Endothelial cell of umbilical vein (primary cell): ENCODE results near the gene TRIM23. TPM values are rescaled to one million over a fixed set of nuclear protein-coding genes. Genes with fewer than 3 reads are reported as not detected.

Experiments
- BruUV-seq: library from RNA; stranded (reverse); fragments of 400-500 nt; replicated peaks from 2 replicates; lab custom pipeline; 2021; lab: Mats Ljungman, UMichigan
- CTCF ChIA-PET: fragments of 300-600, 350-600 bp; sonication (Branson Sonifier 250); formaldehyde crosslinking; loops from one replicate; lab custom pipeline; 2021; ENCODE audit warnings: antibody characterized with exemption, inconsistent platforms; lab: Charles Lee
- POLR2A ChIA-PET: fragments of 300-600, 350-600 bp; sonication (Branson Sonifier 250); formaldehyde crosslinking; loops from one replicate; lab custom pipeline; 2021; ENCODE audit warnings: antibody characterized with exemption, inconsistent platforms; lab: Charles Lee
- DNase-seq: peaks from one replicate; pipeline ENCODE4 v3.0.0-alpha.2; 2011; ENCODE audit warnings: low read depth, low spot score
- FAIRE-seq: peaks from 2 replicates; lab custom pipeline; 2011; peaks lifted over from hg19 to GRCh38; lab: Jason Lieb, UNC
- H2AFZ ChIP-seq: 2 replicates; pipeline ENCODE4 v1.6.0; 2012; ENCODE audit warnings: low read depth, low read length, control low read depth, inconsistent platforms
- H3K27ac ChIP-seq: 2 replicates; pipeline ENCODE4 v1.5.1; 2011; ENCODE audit warnings: low read depth, mild to moderate bottlenecking, control low read depth, low read length, moderate library complexity; ENCODE audit not compliant: insufficient read depth
- H3K27me3 ChIP-seq, 2 experiments: 2 replicates each; pipeline versions ENCODE4 v1.6.0 to v1.6.1; 2011; ENCODE audit warnings: low read length in 2 of 2, mixed read lengths in 1 of 2; ENCODE audit not compliant: control insufficient read depth in 2 of 2, insufficient read depth in 2 of 2
- H3K36me3 ChIP-seq, 2 experiments: 2 replicates in 1 of 2; 3 replicates in 1 of 2; pipeline ENCODE4 v1.5.1; 2011; ENCODE audit warnings: low read length in 2 of 2, mild to moderate bottlenecking in 1 of 2, moderate library complexity in 1 of 2; ENCODE audit not compliant: control insufficient read depth in 2 of 2, insufficient read depth in 2 of 2; ENCODE audit errors: extremely low read depth in 1 of 2
- H3K4me1 ChIP-seq: 3 replicates; pipeline ENCODE4 v1.5.1; 2011; ENCODE audit warnings: mild to moderate bottlenecking, low read length; ENCODE audit not compliant: control insufficient read depth, insufficient read depth; ENCODE audit errors: extremely low read depth
- H3K4me2 ChIP-seq: 2 replicates; pipeline ENCODE4 v1.6.1; 2011; ENCODE audit warnings: low read length, control low read depth, mixed read lengths; ENCODE audit not compliant: insufficient read depth
- H3K4me3 ChIP-seq, 3 experiments: fragments of 200-600 bp in 1 of 3; sonication (generic), shearing (Covaris generic) in 1 of 3; replicated peaks in 1 of 3; 2 replicates each; pipeline ENCODE4 v1.5.1; 2011 to 2016; ENCODE audit warnings: control low read depth in 3 of 3, low read length in 3 of 3, mild to moderate bottlenecking in 2 of 3, inconsistent platforms in 1 of 3, low read depth in 1 of 3, moderate library complexity in 1 of 3; ENCODE audit not compliant: insufficient read depth in 1 of 3
- H3K79me2 ChIP-seq: 2 replicates; pipeline ENCODE4 v1.6.0; 2012; ENCODE audit warnings: low read length, inconsistent platforms; ENCODE audit not compliant: control insufficient read depth, insufficient read depth
- H3K9ac ChIP-seq: replicated peaks from 2 replicates; pipeline ENCODE3; 2011; ENCODE audit warnings: low read length, control low read depth; ENCODE audit not compliant: insufficient read depth; ENCODE audit errors: extremely low read depth
- H3K9me1 ChIP-seq: replicated peaks from 3 replicates; pipeline ENCODE4 v1.6.0; 2011; ENCODE audit warnings: mild to moderate bottlenecking, low read length; ENCODE audit not compliant: control insufficient read depth, insufficient read depth; ENCODE audit errors: extremely low read depth
- H3K9me3 ChIP-seq: replicated peaks from 2 replicates; pipeline ENCODE4 v1.5.1; 2012; ENCODE audit warnings: low read length, inconsistent platforms; ENCODE audit not compliant: control insufficient read depth, insufficient read depth
- H4K20me1 ChIP-seq: replicated peaks from 2 replicates; pipeline ENCODE3; 2011; ENCODE audit warnings: mild to moderate bottlenecking, low read length; ENCODE audit not compliant: control insufficient read depth, insufficient read depth; ENCODE audit errors: extremely low read depth
- EZH2 ChIP-seq: IDR thresholded peaks from 2 replicates; pipeline ENCODE4 v1.6.1; 2012; ENCODE audit warnings: borderline replicate concordance, low read depth, mild to moderate bottlenecking, moderate library complexity, low read length, inconsistent platforms; ENCODE audit not compliant: severe bottlenecking
- FOS ChIP-seq: IDR thresholded peaks from 2 replicates; pipeline ENCODE4 v1.6.1; 2011; ENCODE audit warnings: mild to moderate bottlenecking, low read length, moderate library complexity, borderline replicate concordance; ENCODE audit not compliant: insufficient read depth
- GATA2 ChIP-seq: IDR thresholded peaks from 2 replicates; pipeline ENCODE4 v1.7.0; 2011; ENCODE audit warnings: low read depth, mild to moderate bottlenecking, moderate library complexity, mixed read lengths, low read length; ENCODE audit not compliant: insufficient read length, insufficient read depth
- JUN ChIP-seq: IDR thresholded peaks from 2 replicates; pipeline ENCODE4 v1.6.1; 2011; ENCODE audit warnings: borderline replicate concordance, low read depth; ENCODE audit not compliant: insufficient read length, insufficient read depth
- MYC ChIP-seq: IDR thresholded peaks from one replicate; pipeline ENCODE4 v1.6.1; 2011; ENCODE audit warnings: mild to moderate bottlenecking, low read depth, low read length
- POLR2A ChIP-seq: IDR thresholded peaks from 2 replicates; pipeline ENCODE4 v1.6.1; 2012; ENCODE audit warnings: low read depth, mild to moderate bottlenecking, control low read depth, low read length
- POLR2AphosphoS5 ChIP-seq: IDR thresholded peaks from 2 replicates; pipeline ENCODE4 v1.6.1; 2012; ENCODE audit warnings: low read depth, mild to moderate bottlenecking, control low read depth, low read length, moderate library complexity; ENCODE audit not compliant: insufficient read depth
- dilution Hi-C: fragments of 300-500 bp; cut with MboI; formaldehyde crosslinking; loops from one replicate; pipeline ENCODE4 v1.15.0; 2019; ENCODE audit warnings: low sequenced_read_pairs; ENCODE audit not compliant: extremely low pct_ligation_motif_present
- intact Hi-C: fragments of 100-400 bp; cut with micrococcal nuclease; formaldehyde crosslinking; loops from one replicate; pipeline ENCODE4 v1.10.0; 2022
- polyA plus RNA-seq, 4 experiments: library from polyadenylated mRNA; depleted of rRNA in 3 of 4; stranded (reverse) in 3 of 4; unstranded in 1 of 4; fragments of >200 nt; gene quantifications; 2 replicates each; pipeline versions ENCODE4 v1.2.1 to v1.2.3, GENCODE V29; 2011 to 2012; ENCODE audit warnings: missing spikeins in 1 of 4
- small RNA-seq: library from RNA; depleted of rRNA; stranded (forward); fragments of <200 nt; gene quantifications from one replicate; pipeline ENCODE3, GENCODE V24; 2012; ENCODE audit warnings: low replicate concordance, low read depth; ENCODE audit not compliant: insufficient read depth, insufficient read length
- total RNA-seq: library from RNA; stranded (reverse); gene quantifications from 2 replicates; pipeline ENCODE4 v1.2.3, GENCODE V29; 2021
- TF ChIP-seq, protein P1 (sequence below), 2 donors: IDR thresholded peaks; 1 replicate in 1 of 2; 2 replicates in 1 of 2; pipeline ENCODE4 v1.5.1; 2011; ENCODE audit warnings: low read length in 2 of 2, mild to moderate bottlenecking in 2 of 2, moderate library complexity in 2 of 2, control low read depth in 1 of 2, inconsistent platforms in 1 of 2, low read depth in 1 of 2; ENCODE audit not compliant: insufficient read depth in 1 of 2; ENCODE audit errors: extremely low read depth in 1 of 2
- TF ChIP-seq, protein P2 (sequence below): IDR thresholded peaks from 2 replicates; pipeline ENCODE4 v1.6.1; 2011; ENCODE audit not compliant: insufficient read depth, insufficient read length

TRIM23 gene
- total and polyA plus RNA-seq, 2 donors (not counting 3 experiments of a cell fraction or from before 2014, with no cell fraction given) = 2.2 to 10.6 TPM

DNA sequence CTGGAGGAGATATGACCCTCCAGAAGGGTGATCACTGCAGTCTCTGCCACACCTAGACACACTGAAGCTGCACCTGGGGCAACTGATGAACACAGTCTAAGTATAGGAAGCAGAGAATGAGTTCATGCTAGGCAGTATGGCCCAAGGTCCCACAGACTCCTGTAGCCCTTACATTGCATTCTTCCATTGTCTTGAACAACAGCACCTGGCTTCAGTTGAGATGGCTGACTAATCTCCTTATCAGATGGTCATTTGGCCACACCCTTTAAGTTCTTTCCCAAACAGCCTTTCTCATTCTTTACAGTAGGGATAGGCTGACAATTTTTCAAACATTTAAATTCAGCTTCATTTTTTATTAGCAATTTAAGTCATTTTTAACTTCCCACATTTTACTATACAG is 84.3 kb downstream of the TRIM23 start:
- FAIRE-seq (no peak), DNase-seq (no peak)
- Histone ChIP-seq H3K4me1 (no peaks in the 10 kb centered on the region), H4K20me1 (no peaks in the 10 kb centered on the region), H3K36me3 (peaks cover 0 to 9% of the 10 kb centered on the region in 2 experiments), H3K4me2 (no peak overlapping the region), H3K9ac (no peak overlapping the region), H3K4me3 (no peak overlapping the region), H3K27me3 (no peaks in the 10 kb centered on the region), H3K79me2 (no peaks in the 10 kb centered on the region), H2AFZ (no peak overlapping the region), H3K9me1 (no peaks in the 10 kb centered on the region), H3K27ac (no peak overlapping the region), H3K9me3 (no peaks in the 10 kb centered on the region)
- dilution Hi-C loops (no loop called here), intact Hi-C loops (no loop called here)
- ChIA-PET POLR2A (interaction anchor here (0.6 kb wide), 1 partner anchor 19 kb away, joined by 5 read pairs; no protein-coding TSS in a partner anchor), CTCF (interaction anchor here (1.1 kb wide), 1 partner anchor 23 kb away, joined by 3 read pairs; the partner anchor contains the start of genes CENPK and PPWD1)
- no TSS peak for BruUV-seq
- TF ChIP-seq EZH2 (no peak), FOS (no peak), POLR2AphosphoS5 (no peak), GATA2 (no peak), POLR2A (no peak), MYC (no peak), JUN (no peak)
- TF ChIP-seq, protein P1, sequence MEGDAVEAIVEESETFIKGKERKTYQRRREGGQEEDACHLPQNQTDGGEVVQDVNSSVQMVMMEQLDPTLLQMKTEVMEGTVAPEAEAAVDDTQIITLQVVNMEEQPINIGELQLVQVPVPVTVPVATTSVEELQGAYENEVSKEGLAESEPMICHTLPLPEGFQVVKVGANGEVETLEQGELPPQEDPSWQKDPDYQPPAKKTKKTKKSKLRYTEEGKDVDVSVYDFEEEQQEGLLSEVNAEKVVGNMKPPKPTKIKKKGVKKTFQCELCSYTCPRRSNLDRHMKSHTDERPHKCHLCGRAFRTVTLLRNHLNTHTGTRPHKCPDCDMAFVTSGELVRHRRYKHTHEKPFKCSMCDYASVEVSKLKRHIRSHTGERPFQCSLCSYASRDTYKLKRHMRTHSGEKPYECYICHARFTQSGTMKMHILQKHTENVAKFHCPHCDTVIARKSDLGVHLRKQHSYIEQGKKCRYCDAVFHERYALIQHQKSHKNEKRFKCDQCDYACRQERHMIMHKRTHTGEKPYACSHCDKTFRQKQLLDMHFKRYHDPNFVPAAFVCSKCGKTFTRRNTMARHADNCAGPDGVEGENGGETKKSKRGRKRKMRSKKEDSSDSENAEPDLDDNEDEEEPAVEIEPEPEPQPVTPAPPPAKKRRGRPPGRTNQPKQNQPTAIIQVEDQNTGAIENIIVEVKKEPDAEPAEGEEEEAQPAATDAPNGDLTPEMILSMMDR (IDR thresholded peaks at IDR 0.05; ENCODE audit: extremely low read depth in 1 of 2, insufficient read depth in 1 of 2, low read depth in 1 of 2, low read length in 2 of 2) = no peak
- TF ChIP-seq, protein P2, sequence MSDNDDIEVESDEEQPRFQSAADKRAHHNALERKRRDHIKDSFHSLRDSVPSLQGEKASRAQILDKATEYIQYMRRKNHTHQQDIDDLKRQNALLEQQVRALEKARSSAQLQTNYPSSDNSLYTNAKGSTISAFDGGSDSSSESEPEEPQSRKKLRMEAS = no peak

Small RNA genes within 50 kb of the gene (small RNA-seq; reads per million reads assigned to genes)
- not detected for gene RNU6-540P

Other genes starting within 250 kb of the TRIM23 start
- 43.4 and 57.4 TPM in 2 replicates for gene ADAMTS6, start 142.4 kb downstream of the TRIM23 start, total RNA-seq
- 16.2 and 20.4 TPM in 2 replicates for gene ADAMTS6, start 142.4 kb downstream of the TRIM23 start, polyA plus RNA-seq
- 49.3 and 50.7 TPM in 2 replicates for gene CENPK, start 61.2 kb downstream of the TRIM23 start, total RNA-seq
- 4.4 and 8.0 TPM in 2 replicates for gene CENPK, start 61.2 kb downstream of the TRIM23 start, polyA plus RNA-seq
- 40.9 and 41.9 TPM in 2 replicates for gene PPWD1, start 61.0 kb downstream of the TRIM23 start, total RNA-seq
- 3.3 and 4.9 TPM in 2 replicates for gene PPWD1, start 61.0 kb downstream of the TRIM23 start, polyA plus RNA-seq
- 3.6 TPM in 2 replicates for gene SHLD3, start 694 bp upstream of the TRIM23 start, total RNA-seq
- 1.1 and 1.7 TPM in 2 replicates for gene SHLD3, start 694 bp upstream of the TRIM23 start, polyA plus RNA-seq
- 16.4 and 24.0 TPM in 2 replicates for gene TRAPPC13, start 694 bp upstream of the TRIM23 start, total RNA-seq
- gene TRAPPC13, start 694 bp upstream of the TRIM23 start, polyA plus RNA-seq = 7.7 and 7.9 TPM in 2 replicates
- gene SGTB, start 97.8 kb upstream of the TRIM23 start, total RNA-seq = 14.1 and 16.4 TPM in 2 replicates
- gene SGTB, start 97.8 kb upstream of the TRIM23 start, polyA plus RNA-seq = 1.7 and 3.1 TPM in 2 replicates
- gene NLN, start 97.9 kb upstream of the TRIM23 start, total RNA-seq = 62.8 and 63.3 TPM in 2 replicates
- 9.5 and 14.2 TPM in 2 replicates for gene NLN, start 97.9 kb upstream of the TRIM23 start, polyA plus RNA-seq